GM19043 (cell line): ENCODE results near the gene CYBA.

Experiments
- ATAC-seq: cut with Tn5 transposase; IDR thresholded peaks from one replicate; pipeline ENCODE4 v1.9.1; 2021; ENCODE audit warnings: low read depth; ENCODE audit not compliant: unreplicated experiment

CYBA gene

DNA sequence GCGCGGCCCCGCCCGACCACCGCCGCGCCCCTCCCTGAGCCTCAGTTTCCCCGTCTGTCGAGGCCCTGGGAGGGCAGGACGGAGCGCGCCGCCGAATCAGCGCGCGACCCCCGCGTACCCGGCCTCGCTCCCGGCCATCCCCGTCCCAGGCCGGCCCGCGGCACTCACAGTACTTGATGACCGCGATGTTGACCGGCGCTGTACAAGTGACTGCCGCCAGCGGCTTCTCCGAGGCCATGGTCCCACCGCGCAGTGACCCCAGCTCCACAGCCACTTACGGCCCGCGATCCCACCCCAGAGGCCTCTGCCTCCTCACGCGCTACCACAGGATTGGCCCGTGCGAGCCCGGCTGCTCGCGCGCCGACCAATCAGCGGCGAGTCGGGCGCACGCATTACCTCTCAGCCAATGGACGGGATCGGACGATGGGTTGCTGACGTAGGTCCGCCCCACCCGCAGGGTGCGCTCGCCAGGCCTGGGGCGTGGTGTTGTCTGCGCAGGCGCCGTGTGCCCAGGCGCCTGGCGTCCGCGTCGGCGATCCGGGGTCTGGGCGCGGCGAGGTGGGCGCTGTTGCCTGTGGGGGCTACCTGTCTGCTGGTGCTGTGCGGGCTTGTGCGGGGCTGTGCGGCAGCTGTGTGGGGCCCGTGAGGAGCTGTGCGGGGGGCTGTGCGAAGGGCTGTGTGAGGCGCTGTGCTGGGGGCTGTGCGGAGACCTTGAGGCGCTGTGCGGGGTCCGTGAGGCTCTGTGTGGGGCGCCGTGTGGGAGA lies 12.2 kb upstream of the CYBA start, which contains the start of gene MVD:
MVD (minus strand) TSS at position 249 of the 764 bp plus-strand sequence; CDS start at position 238, 11 bp downstream.
- ATAC-seq, result peak; percentile 96

DNA sequence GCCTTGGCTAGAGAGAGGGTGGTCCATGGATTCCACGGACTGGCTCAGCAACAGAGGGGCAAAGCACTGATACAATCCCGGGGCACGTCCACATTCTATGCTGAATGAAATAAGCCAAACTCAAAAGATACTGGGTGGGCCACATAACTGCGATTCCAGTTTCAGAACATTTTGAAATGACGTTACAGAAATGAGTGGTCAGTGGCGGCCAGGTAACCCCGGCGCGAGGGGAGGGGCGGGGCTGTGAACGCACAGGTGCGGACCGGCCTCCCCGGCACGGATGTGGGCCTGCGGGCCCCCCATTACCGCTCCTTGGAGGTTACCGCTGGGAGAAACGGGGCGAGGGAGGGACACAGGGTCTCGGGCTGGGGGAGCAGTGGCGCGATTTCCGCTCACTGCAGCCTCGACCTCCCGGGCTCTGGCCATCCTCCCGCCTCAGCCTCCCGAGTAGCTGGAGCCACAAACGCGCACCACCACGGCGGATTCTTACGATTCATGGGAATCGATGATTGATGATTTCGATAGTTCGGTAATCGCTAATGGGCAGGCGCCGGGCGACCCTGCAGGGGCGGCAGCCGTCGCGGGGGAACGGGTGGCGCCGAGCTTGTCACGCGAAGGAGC lies 11.5 kb upstream of the CYBA start:
- no peak for ATAC-seq

DNA sequence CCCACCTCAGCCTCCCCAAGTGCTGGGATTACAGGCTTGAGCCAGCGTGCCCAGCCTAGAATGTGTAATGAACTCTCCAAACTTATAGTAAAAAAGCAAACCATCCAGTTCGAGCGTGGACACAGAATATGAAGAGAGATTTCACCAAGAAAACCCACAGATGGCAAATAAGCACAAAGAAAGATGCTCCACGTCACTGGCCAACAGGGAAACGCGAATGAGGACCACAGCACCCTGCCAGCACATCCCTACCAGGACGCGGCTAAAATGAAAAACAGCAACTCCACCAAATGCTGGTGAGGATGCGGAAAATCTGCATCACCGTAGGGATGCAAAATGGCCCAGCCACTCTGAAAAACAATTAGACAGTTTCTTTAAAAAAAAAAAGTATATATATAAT lies 10.6 kb upstream of the CYBA start:
- ATAC-seq, result no peak

DNA sequence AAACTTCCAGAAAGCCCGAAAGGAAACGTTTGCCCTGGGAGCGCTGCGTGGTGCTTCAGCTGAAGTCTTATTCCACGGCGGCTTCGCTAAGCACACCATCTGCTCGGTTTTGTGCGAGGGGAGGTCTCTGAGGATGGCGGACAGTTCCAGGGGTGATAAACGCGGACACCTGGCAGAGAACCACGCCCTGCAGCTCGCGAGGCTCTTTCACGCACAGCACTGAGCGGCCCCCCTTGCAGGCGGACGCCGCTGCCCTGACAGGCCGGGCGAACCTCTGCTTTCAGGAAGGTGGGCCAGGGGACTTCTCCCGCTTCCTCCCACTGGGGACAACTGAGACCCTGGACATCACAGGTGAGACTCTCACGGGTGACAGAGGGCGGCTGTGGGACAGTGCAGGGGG lies 8.3 kb upstream of the CYBA start:
- ATAC-seq, result no peak

DNA sequence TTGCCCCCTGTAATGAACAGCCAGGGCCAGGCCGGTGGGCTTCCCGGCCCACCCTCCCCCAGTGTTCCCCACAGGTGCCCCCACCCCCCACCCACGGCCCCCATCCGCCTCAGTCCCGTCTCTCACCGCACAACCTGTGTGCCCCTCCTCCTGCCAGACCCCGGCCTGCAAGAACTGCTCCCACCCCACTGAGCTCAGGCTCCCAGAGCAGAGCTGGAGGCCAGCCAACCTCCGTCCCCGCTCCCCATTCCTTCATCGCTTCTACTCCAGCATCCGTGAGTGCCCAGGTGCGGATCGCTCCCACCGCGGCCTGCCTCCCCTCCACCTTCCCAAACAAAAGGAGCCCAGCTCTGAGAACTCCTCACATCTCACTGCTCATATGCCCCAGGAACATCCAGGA lies 7.9 kb upstream of the CYBA start:
- ATAC-seq, result no peak

DNA sequence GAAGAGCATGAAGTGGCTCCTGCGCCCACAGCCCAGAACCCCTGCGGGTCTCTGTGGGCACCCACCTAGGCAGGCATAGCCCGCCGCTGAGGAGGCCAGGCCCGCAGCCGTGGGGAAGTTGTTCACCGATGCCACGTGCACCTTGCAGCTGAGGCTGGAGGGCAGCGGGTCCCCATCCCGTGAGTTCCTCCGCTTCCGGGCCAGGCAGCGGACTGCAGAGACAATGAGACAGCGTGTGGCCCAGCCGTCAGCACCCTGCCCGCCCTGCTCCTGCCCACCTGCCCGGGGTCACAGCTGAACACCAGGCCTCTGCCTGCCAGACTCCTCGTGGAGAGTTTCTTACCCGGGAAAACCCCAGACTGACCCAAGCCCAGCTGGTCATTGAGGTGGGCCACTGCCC lies 6.5 kb upstream of the CYBA start:
- ATAC-seq, result no peak

DNA sequence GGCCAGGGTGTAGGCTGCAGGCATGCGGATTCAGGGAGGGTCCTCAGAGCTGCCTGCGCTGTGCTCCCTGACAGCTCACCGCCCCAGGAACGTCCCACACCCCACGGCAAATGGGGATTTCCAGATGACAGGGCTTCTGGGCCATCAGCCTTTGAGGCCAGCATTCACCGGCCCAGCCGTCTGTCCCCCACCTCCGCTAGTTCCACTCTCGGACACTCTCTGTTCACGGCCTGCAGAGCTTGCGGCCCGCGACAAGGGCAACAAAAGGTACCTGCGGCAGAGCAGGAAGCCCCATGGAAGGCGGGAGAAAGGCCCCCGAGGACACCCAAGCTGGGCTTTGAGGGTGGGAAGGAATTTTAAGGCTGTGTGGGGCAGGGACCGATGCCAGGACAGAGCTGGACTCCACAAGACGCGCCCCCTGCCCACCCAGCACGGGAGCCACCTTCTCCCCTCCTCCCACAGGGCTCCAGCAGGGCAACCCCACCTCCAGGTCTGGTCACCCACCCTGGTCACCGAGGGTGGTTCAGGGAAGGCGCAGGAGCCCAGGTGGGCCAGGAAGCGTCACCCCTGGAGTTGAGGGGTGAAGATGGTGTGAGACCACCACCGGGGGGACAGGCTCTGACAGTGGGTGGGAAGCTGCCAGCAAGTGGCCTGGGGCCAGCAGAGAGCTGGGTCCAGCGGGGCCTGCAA lies 5.6 kb upstream of the CYBA start:
- no peak for ATAC-seq

DNA sequence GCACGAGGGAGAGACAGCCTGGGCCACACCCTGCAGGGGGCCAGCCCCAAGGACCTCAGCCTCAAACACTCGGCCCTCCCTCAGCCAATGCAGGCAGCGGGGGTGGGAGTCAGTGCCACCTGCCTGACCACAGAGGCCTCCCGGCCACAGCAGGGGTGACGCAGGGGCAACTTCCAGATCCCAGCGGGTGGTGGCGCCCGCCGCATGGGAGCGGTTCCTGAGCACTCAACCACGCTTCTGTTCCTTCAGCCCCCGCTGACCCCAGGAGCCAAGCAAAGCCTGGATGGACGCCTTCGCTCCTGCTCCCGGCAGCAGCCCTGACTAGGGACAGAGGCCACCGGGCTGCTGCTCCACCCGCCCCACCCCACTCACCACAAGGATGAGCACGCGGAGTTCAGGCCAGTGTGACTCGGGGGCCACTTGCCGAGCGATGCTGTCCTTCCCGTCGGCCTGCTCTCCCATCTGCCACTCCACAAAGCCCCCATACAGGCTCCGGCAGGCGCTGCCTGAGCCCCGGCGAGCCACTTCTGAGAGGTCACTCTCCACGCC lies 5.0 kb upstream of the CYBA start:
- ATAC-seq, result no peak

DNA sequence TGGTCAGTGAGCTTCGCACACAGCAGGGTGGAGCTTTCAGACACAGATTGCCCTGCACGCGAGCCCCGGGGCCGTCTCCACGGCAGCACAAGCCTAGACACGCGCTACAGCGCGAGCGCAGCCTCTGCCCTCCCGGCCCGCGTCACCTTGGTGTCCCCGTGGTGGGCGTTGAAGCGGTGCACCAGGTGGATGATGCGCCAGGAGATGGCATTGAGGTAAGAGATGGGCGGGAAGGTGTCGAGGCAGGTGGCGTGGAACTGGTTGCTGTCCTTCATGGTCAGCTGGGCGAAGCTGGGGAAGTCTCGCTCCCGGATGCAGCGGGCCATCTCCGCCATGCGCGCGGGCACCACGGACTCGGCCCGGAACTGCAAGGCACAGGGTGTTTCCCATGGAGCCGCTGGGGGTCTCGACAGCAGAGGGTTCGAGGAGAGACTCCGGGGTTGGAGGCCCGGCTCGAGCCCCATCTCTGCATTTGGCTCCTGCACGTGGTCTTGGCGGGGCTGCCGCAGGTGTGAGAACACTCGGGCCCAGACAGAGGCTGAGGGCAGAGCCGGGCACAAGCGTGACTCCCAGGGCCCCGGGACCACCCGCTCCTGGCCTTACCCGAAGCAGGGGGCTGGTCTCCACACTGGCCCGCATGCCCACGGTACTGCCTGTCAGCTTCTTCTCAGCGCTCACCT lies 4.3 kb upstream of the CYBA start:
- ATAC-seq, result no peak

DNA sequence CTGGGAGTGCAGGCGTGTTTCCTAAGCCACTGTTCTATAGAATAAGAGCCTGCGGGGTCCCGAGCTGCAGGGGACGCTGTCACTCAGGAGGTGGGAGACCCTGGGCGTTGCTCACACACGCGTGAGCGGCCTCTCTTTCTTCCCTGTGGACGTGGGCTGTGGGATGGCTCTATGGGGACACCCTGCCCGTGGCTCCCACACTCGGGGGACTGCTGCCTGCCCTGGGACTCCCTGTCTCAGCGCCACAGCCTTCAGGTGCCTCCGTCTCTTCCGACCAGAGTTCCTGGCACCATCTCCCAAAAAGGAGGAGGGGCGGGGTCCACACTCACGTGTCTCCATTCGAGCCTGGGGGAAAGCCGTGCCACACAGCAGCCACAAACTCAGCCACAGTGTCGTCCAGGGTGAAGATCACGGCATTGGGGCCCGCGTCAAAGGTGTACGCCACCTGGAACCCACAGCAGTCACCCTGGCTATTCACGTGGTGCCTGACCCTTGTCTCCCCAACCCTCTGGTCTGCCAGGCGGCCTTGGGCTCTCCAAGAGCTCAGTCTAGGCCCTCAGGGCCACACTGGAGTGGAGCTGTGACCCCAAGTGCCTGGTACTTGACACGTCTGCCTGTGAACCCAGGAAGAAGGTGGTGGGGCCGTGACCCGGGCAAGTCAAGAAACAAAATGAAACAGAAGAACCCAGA lies 3.7 kb upstream of the CYBA start:
- ATAC-seq, result no peak

DNA sequence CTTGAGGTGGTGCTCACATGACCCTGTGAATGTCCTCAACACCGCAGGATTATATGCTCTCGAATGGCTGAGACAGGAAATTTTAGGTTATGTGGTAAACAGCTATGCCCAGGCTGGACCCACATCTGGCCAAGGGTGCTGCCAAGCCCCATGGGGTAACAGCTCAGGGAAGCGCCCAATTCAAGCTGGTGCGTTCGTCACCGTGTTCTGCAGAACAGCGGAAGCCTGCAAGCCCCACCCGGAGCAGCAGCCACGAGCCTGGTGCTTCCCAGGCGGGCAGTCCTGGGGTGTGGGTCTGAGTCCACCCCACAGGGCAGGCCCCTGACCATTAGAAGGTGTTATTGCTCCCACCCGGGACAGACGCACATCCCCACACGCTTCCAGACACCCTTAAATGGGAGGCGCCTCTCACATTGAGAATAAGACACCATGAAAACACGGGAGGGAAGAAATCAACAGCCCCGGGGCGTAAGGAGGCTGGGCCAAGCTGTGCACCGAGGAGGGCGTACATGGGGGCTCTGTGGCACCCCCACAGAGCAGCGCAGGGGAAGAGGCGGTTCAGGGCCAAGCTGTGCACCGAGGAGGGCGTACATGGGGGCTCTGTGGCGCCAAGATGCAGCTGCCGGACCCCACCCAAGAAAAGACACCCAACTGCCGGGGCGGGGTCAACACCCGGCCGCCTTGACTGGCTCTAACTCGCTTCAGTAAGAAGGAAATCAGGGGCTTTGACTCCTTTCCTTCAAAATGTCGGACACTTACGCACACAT lies 2.9 kb upstream of the CYBA start:
- no peak for ATAC-seq

DNA sequence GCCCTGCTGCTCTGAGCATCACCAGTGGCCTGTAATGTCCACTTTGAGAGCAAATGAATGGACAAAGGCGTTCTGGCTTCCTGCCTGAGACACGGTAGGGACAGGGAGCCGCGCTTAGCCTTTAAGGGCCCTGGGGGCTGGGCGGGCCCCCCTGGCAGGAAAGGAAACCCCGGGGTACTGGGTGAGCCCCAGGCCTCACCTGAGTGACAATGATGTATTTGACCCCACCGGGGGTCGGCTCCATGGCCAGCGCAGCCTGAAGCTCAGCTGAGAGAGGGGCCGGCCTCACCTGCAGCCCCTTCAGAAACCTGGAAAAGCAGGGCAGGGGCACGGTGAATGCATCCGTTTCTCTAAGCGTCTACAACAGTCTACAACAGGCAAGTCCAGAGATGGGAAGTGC lies 2.2 kb upstream of the CYBA start:
- no peak for ATAC-seq

DNA sequence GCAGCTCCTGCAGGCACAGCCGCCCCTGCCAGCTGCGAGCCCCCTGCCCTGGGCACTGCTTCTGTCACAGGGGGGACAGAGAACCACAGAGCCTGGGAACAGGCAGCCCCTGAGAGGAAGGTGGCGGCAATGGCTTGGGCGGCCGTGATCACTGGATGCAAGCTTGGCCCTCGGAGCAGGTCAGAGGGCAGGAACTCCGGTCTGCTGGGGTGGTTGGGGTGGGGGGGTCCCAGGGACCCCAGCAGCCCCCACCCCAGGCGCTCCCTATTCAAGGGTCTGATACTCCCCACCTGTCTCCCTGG lies 1.9 kb upstream of the CYBA start:
- ATAC-seq, result no peak

DNA sequence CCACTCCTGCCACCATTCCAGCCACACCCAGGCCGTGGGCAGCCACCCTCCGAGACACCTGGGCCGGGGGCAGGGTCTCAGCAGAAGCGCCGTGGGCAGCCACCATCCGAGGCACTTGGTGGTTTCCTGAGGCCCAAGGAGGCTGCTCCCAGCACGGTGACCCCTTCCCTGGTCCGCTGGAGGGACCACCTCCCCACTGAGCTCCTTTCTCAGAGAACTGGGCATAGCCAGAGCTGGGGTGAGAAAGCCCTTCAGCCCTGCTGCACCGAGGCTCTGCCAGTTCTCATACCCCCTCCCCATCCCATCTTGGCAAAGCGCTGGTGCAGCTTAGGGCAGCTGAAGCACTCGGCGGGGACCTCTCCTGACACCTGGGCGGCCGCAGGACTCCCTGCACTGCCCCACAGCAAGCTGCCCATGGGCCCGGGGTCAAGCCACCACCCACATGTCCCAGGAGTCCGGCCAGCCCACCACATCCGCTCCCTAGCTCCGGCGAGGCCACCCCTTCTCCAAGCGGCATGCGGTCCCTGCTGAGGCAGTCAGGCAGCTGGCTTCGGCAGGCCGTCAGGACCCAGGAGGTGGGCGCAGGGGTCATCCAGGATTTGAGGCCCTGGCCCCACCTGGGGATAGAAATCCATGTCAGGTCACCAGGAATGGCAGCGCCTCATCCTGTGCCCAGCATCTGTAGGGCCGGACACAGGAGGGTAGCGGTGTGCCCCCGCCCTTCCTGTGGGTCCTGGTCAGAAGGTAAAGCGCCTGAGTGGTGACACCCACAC lies 1.3 kb upstream of the CYBA start:
- ATAC-seq, result no peak

DNA sequence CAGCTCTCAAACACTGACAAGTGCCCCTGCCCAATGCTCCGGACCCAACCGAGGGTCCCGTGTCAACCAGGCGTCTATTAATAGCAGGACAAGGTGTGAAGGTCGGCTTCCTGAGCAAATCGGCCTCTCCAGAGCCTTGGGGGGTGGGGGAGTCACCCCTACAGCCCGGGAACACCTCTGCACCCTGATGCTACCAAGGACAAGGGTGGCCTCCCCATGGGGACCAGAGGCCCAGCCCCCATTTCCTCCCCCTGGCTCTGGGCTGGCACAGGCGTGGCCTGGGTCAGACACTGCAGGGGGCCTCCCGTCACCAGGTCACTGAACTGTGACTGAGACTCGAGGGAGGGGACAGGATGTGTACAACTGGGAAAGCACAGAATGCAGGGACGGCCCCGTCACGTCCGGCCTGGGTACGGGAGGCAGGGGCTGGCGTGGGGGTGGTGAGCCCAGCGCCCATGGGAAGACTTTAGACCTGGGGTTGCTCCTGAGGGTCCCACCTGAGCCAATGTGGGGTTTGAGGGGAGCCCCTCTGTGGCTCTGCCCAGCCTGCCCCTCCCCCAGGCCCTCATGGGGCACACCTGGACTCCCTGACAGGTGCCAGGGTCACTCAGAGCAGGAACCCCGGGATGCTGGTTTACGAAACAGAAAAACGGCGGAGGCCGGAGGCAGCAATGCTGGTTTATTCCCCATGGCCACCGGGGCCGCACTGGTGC lies 579 bp upstream of the CYBA start:
- ATAC-seq, result peak; percentile 81

DNA sequence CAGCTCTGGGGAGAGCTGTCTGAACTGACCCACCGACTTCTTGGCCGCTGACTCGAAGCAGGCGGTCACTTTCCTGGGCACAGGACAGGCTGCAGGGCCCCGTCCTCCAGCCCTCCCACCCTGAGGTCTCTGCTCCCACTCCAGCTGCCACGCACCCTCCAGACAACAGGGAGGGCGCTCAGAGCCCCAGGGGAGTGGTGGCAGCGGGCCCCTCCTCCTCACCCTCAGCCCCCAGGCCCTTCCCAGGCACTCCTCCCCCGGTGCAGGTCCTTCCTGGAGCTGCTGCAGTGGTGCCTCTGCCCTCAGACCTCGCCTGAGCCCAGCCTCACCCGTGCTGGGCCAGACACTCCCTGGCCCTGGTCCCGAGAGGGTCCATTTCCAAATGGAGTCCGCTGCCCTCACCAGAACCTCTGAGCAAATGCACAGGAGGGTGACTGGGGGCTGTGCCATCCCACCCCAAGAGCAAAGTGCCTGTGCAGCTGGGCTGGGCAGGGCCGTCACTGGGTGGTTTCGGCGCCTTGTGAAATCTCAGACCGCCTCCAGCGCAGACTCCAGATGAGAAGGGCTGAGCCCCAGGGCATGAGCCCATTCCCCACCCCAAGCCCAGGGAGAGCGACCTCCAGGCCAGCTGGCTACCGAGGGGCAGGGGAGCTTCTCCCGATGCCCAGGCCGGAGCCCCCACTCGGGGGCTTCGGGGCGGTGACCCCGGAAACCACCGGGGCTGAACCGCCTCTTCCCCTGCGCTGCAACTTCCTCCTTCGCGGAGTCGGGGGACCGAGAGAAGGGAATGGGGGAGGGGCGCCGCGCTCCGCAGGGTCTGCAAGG lies 717 bp downstream of the CYBA start:
- ATAC-seq, result no peak

DNA sequence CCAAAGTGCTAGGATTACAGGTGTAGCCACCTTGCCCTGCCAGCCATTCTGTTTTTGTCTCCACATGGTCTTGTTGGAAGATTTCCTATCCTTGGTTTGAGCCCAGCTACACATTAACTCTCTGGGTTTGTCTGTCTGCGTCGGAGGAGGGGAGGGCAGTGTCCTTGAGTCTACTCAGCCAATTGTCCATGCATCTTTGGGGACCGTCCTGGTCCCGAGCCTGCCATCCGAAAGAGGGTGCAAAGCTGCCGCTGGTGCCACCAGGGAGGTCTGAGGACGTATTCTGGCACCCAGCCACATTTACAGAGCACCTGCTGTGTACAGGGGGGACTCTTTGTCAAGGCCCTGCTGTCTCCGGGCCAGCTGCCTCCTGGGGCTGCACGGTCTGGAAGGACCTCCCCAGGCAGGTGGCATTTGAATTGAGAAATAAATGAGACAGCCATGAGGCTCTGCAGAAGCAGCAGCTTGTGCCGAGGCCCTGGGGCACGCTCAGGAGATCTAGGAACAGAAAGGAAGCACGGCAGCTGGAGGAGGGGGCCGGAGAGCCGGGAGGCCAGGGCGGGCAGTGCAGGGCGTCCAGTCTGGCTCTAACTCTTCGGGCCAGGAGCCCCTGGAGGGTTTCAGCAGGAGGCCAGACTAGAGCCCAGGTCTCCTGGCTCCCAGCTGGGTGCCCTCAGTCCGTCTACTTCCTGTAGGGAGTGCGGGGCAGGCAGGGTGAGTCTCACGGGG lies 1.5 kb downstream of the CYBA start:
- no peak for ATAC-seq
